Fibroblast of mammary gland (primary cell): ENCODE results near the gene MTCL1.

ENCODE experiments used
- DNase-seq: peaks from one replicate; pipeline ENCODE4 v3.0.0-alpha.2; 2010; ENCODE audit warnings: low read depth
- H3K4me3 ChIP-seq: 2 replicates; pipeline ENCODE4 v1.5.1; 2011; ENCODE audit warnings: low read depth, mild to moderate bottlenecking, low read length, moderate library complexity; ENCODE audit not compliant: control insufficient read depth
- TF ChIP-seq, protein P1 (sequence below): conservative IDR thresholded peaks from 2 replicates; pipeline ENCODE4 v1.5.1; 2011; ENCODE audit warnings: low read depth, low read length, inconsistent platforms; ENCODE audit not compliant: control insufficient read depth, insufficient read depth

Gene MTCL1

DNA sequence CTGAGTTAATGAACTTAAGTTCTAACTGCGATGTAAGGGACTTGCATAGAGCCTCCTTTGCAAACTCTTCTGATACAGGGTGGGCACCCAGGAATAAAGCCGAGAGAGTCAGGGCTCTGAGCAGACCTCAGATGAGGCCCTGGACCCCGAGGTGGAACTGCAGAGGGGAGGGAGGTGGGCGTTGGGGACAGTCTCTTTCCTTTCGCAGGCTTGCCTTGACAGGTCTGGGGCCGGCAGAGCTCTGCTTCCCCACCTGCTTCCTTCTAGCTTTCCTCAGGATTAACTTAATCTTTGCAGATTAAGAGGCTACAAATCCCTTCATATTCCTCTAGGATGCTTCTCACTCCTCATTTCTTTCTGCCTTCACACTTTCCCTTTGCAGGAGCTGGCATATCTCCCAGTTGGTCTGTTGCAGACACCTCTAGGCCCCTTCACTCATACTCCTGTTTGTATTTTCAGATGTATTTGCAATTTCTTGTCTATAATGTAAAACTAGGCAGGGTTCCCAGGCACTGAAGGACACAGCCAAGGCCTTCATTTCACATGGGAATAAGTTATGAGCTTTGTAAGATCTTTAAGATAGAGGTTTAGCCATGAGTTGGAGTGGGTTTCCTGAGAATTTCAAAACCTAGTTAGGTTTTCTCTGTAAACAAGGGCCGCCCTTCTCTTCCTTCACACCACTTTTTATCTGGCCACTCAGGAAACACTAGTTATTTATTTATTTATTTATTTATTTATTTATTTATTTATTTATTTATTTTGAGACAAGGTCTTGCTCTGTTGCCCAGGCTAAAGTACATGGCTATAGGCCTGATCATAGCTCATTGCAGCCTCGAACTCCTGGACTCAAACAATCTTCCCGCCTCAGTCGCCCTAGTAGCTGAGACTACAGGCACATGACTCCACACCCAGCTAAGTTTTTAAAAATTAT, 70.9 kb downstream of the MTCL1 start:
- TF ChIP-seq, protein P1, sequence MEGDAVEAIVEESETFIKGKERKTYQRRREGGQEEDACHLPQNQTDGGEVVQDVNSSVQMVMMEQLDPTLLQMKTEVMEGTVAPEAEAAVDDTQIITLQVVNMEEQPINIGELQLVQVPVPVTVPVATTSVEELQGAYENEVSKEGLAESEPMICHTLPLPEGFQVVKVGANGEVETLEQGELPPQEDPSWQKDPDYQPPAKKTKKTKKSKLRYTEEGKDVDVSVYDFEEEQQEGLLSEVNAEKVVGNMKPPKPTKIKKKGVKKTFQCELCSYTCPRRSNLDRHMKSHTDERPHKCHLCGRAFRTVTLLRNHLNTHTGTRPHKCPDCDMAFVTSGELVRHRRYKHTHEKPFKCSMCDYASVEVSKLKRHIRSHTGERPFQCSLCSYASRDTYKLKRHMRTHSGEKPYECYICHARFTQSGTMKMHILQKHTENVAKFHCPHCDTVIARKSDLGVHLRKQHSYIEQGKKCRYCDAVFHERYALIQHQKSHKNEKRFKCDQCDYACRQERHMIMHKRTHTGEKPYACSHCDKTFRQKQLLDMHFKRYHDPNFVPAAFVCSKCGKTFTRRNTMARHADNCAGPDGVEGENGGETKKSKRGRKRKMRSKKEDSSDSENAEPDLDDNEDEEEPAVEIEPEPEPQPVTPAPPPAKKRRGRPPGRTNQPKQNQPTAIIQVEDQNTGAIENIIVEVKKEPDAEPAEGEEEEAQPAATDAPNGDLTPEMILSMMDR = no peak
- no peak for DNase-seq
- H3K4me3 ChIP-seq = no peak overlapping the region

DNA sequence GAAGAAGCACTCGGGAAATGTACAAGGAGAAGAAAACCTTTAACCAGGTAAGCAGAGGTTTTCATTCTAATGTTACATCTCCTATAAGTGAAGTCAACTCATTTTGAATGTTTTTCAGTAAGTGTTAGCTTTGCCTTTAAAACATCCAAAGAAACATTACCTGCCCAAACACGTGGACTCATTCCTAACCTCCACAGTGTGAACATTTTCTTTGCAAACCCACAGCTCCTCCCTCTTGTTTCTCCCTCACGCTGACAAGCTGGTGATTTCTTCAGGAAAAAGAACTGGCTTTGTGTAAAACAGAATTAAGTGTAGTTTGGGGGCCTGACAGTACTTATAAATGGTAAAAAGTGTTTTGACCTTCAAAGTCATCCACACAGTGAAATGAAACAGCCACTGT, 72.5 kb downstream of the MTCL1 start:
- DNase-seq = no peak
- H3K4me3 ChIP-seq = no peak overlapping the region
- TF ChIP-seq, protein P1 = no peak

DNA sequence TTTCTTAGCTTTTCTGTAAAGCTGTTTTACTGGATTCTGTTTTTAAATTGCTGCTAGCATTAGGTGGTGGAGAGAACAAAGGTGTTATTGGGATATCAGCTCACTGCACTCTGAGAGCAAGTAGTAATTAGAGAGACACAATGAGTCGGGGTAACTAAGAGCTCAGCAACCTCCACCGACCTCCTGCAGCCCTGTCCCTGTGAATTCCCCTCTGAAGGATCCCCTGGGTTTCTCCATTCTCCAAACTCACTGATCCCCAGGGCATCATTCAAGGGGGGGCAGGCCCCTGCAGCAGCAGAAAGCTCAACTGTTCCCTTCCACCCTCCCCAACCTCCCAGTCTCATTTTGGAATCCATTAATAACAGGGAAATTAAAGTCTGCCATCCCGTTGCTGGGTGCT, 73.0 kb downstream of the MTCL1 start:
- H3K4me3 ChIP-seq = no peak overlapping the region
- TF ChIP-seq, protein P1 = no peak
- no peak for DNase-seq

DNA sequence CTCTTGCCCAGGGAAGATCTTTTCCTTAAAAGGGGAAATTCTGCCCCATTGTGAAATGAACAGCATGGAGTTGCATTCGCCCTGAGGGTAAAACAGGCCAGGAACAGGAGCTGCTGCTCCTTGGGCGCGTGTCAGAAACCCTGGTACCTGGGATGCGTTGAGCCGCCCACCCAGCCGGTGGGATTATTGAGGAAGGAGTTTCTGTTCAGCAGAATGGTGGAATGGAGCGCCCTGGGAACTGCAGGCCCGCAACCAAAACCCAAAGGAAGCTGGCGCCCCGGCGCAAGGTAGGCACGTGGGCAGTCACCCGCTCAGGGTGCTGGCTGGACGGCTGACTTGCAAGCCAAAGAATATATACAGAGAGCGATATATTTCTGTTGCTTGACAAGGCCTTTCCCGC, 73.5 kb downstream of the MTCL1 start:
- no peak for DNase-seq
- H3K4me3 ChIP-seq = no peak overlapping the region
- TF ChIP-seq, protein P1 = no peak

DNA sequence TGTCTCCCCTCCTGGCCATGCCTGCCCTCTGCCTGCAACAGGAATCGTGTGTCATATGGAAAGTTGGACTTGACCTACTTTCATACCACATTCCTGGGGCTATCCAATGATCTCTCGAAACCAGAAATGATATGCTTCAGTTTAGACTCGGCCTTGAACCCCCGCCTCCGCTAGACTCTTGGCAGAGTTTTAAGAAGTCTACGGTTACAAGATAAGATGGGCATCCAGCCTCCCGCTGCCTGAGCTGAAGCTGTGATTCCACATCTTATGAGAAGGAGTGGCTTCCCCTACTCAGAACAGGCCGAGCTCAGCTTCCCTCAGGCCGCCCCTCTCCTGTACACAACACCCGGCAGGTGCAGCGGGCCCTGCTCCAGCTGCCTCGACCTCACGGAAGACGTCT, 73.9 kb downstream of the MTCL1 start:
- no peak for DNase-seq
- H3K4me3 ChIP-seq = no peak overlapping the region
- TF ChIP-seq, protein P1 = no peak

DNA sequence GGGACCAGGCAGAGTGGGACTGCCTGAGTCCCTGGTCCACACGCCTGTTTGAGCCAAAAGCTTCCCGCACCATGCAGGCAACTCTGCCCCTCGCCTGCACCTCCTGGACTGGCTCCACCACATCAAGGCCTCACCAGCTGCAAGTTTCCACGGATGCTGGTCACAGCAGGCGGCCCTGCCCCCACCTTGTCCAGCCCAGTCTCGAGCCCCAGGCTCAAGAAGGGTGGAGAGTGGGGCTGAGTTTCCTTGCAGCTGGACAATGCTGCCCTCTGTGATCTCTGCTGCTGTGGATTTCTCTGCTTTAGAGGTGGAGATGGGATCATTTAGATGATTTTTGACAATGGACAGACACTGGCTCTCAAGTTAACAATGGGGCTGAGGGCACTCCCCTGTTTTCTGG, 74.9 kb downstream of the MTCL1 start:
- no peak for DNase-seq
- no peak overlapping the region for H3K4me3 ChIP-seq
- TF ChIP-seq, protein P1 = no peak
